RWPE2 (cell line): ENCODE data around the gene PTCH2.

Experiments used
- ATAC-seq: fragments of 200-7000 bp; cut with Tn5 transposase; 3 replicates; pipeline ENCODE4 v1.9.1; 2021; ENCODE audit warnings: low read depth
- DNase-seq: peaks from one replicate; pipeline ENCODE4 v3.0.0-alpha.2; 2020; ENCODE audit warnings: low spot score
- H3K27ac ChIP-seq: fragments of 450-650 bp; 2 replicates; pipeline ENCODE4 v1.5.1; 2017; ENCODE audit warnings: mild to moderate bottlenecking; ENCODE audit not compliant: poor library complexity, severe bottlenecking
- H3K27me3 ChIP-seq: fragments of 250-450 bp; sonication (Bioruptor Pico); 2 replicates; pipeline ENCODE4 v1.5.1; 2021; ENCODE audit warnings: mild to moderate bottlenecking, moderate library complexity; ENCODE audit not compliant: insufficient read depth, poor library complexity, severe bottlenecking
- H3K36me3 ChIP-seq: fragments of 250-450 bp; sonication (Bioruptor Pico); 2 replicates; pipeline ENCODE4 v1.5.1; 2020; ENCODE audit warnings: low read depth, mild to moderate bottlenecking, moderate library complexity
- H3K4me1 ChIP-seq: fragments of 250-450 bp; sonication (Bioruptor Pico); 2 replicates; pipeline ENCODE4 v1.5.1; 2021; ENCODE audit warnings: mild to moderate bottlenecking, moderate library complexity; ENCODE audit not compliant: insufficient read depth, poor library complexity, severe bottlenecking
- H3K4me3 ChIP-seq: fragments of 250-450 bp; sonication (Bioruptor Pico); 2 replicates; pipeline ENCODE4 v1.5.1; 2021; ENCODE audit warnings: mild to moderate bottlenecking, moderate library complexity; ENCODE audit not compliant: severe bottlenecking
- H3K9me3 ChIP-seq: fragments of 250-450 bp; sonication (Bioruptor Pico); 2 replicates; pipeline ENCODE4 v1.5.1; 2021; ENCODE audit warnings: mild to moderate bottlenecking, moderate library complexity; ENCODE audit not compliant: severe bottlenecking
- CTCF ChIP-seq: fragments of 450-650 bp; IDR thresholded peaks from one replicate; pipeline ENCODE4 v1.5.1; 2017; ENCODE audit warnings: mild to moderate bottlenecking, moderate library complexity; ENCODE audit not compliant: poor library complexity, severe bottlenecking

PTCH2 gene

DNA sequence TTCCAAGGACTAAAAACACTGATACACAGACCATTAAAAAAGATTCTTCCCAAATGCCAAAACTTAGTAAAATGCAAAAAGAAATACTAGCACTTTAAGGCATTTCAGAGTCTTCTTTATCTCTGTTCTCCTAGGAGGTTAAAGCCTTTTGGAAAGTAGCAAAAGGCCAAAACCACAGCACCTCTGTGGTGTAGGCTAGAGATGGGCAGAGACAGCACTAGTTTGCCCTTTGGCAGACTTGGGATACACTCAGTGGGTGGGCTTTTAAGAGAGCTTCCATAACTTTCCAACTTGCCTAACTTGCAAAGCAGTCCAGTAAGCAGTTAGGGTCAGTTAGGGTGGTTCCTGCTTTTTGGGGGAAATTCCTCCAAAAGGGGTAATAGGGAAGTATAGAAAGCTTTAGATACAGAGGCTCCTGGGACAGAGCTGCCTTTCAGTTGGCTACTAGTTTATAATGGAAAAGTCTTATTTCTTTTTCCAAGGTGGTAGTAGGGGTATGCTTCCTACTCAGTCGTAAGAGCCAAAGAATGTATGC is 17.9 kb upstream of the PTCH2 start:
- Histone ChIP-seq H3K4me3 (no peak overlapping the region), H3K27me3 (no peaks in the 10 kb centered on the region), H3K27ac (no peak overlapping the region), H3K36me3 (peaks cover 3% of the 10 kb centered on the region; the same call in 1 of the 2 replicates), H3K4me1 (no peaks in the 10 kb centered on the region), H3K9me3 (no peaks in the 10 kb centered on the region)
- DNase-seq (no peak), ATAC-seq (no peak)
- TF ChIP-seq CTCF, result no peak

GRCh38 chr1:44860331-44860730 is 17.3 kb upstream of the PTCH2 start:
- Histone ChIP-seq H3K4me1 (no peaks in the 10 kb centered on the region), H3K4me3 (no peak overlapping the region), H3K36me3 (peaks cover 3% of the 10 kb centered on the region; the same call in 1 of the 2 replicates), H3K27me3 (no peaks in the 10 kb centered on the region), H3K9me3 (no peaks in the 10 kb centered on the region), H3K27ac (no peak overlapping the region)
- ATAC-seq (no peak), DNase-seq (no peak)
- no peak for TF ChIP-seq CTCF

DNA sequence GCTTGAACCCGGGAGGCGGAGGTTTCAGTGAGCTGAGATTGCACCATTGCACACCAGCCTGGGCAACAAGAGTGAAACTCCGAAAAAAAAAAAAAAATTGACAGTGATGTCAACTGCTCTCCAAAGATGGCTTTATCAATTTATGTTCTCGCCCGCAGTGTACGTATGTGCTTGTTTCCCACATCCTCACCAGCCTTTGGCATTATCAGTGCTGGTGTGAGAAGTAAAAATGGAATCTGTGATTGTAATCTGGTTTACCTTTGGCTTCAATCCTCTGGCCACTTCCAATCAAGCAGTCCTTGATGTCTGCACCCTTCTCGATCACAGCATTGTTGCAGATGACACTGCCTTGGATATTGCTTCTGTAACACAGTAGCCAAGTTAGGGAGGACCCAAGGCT is 14.4 kb upstream of the PTCH2 start:
- Histone ChIP-seq H3K4me3 (no peak overlapping the region), H3K4me1 (no peaks in the 10 kb centered on the region), H3K36me3 (peaks cover 3% of the 10 kb centered on the region; the same call in 1 of the 2 replicates), H3K27ac (no peak overlapping the region), H3K9me3 (no peaks in the 10 kb centered on the region), H3K27me3 (no peaks in the 10 kb centered on the region)
- no peak for TF ChIP-seq CTCF
- DNase-seq (no peak), ATAC-seq (no peak)

GRCh38 chr1:44855742-44856141 is 12.7 kb upstream of the PTCH2 start:
- Histone ChIP-seq H3K9me3 (no peaks in the 10 kb centered on the region), H3K36me3 (peaks cover 3% of the 10 kb centered on the region; the same call in 1 of the 2 replicates), H3K27ac (no peak overlapping the region), H3K27me3 (no peaks in the 10 kb centered on the region), H3K4me1 (no peaks in the 10 kb centered on the region), H3K4me3 (no peak overlapping the region)
- no peak for TF ChIP-seq CTCF
- ATAC-seq, result peak; percentile 52; the same call in 1 of the 3 replicates
- no peak for DNase-seq

DNA sequence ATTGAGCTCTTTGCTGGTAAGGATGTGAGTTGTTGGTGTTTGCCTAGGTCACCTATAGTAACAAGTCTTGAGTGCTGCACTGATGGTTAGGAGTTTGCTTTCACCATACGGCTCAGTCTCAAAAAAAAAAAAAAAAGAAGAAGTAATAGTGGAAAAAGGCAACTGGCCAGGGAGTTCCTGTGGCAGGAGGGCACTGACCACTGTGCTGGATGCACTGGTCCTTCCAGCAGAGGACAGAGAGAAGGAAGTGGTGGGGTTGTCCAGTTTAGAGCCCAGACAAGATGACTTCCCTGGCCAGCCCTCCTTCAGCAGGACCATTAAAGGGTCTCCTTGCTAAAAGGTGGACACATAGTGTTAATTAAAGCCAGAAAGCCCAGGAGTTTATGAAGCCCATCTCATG is 11.9 kb upstream of the PTCH2 start:
- no peak overlapping the region for H3K27ac ChIP-seq
- DNase-seq (no peak), ATAC-seq (no peak)
- no peaks in the 10 kb centered on the region for H3K9me3 ChIP-seq
- TF ChIP-seq CTCF, result no peak
- H3K4me1 ChIP-seq, result no peaks in the 10 kb centered on the region
- peaks cover 3% of the 10 kb centered on the region; the same call in 1 of the 2 replicates for H3K36me3 ChIP-seq
- H3K4me3 ChIP-seq, result no peak overlapping the region
- H3K27me3 ChIP-seq, result no peaks in the 10 kb centered on the region
